HG03520 (cell line): Measurements from ENCODE around the gene PRKCB.

Experiments
- ATAC-seq: cut with Tn5 transposase; IDR thresholded peaks from one replicate; pipeline ENCODE4 v1.9.1; 2021; ENCODE audit warnings: mild to moderate bottlenecking, moderate library complexity; ENCODE audit not compliant: unreplicated experiment

Gene PRKCB

GRCh38 chr16:24117680-24118079 lies 281.9 kb downstream of the PRKCB start:
- no peak for ATAC-seq

- ATAC-seq = no peak
Measured at GRCh38 chr16:24118126-24118821, 282.5 kb downstream of the PRKCB start.

DNA sequence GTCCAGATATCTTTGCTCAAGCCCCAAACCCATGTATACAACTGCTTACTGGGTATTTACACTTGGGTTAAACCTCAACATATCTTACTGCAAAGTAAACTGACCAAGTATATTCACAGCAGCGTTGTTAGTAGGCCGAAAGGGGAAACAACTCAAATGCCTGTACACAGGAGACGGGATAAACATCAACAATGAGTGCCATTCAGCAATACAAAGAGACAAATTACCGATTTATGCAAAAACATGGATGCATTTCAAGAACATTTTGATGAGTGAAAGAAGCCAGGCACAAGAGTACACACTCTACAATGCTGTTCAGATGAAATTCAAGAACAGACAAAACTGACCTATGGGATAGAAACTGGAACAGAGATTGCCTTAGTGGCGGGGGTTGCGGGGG lies 284.0 kb downstream of the PRKCB start:
- ATAC-seq = no peak

DNA sequence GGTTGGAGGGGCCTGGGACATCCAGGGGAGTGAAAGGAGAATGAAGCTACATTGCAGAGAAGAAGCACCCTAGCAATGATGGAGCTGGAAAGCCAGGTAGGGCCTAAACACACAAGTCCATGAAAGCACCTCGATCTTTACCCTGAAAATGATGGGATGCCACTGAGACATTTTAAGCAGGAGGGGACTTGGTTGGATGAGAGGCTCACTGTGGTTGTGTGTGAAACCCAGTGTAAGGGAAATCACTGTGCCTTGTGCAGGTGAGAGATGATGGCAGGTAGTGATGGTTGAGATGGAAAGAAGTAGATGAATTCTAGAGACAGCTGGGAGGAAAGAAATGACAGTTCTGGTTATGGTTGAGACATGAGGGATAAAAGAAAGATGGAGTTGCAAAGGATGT lies 287.5 kb downstream of the PRKCB start:
- no peak for ATAC-seq

GRCh38 chr16:24124291-24124690 lies 288.5 kb downstream of the PRKCB start:
- no peak for ATAC-seq

DNA sequence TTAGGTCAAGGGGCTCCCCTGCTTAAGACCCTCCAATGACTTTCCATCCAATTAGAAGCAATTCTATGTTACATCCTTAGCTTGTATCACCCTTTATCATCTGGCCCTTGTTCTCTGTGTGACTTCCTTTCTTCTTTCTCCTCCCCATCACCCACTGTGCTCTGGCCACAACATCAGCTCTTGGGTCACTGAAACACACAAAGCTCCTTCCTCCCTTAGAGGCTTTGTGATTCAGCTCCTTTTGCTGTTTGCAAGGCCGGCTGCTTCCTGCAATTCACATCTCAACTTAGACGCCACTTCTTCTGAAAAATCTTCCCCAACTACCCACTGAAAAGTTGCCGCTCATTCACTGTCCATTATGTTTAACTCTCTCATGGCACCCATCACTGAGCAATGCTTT lies 289.4 kb downstream of the PRKCB start:
- ATAC-seq = no peak

- ATAC-seq = no peak
Measured at GRCh38 chr16:24129412-24129918, 293.7 kb downstream of the PRKCB start.

DNA sequence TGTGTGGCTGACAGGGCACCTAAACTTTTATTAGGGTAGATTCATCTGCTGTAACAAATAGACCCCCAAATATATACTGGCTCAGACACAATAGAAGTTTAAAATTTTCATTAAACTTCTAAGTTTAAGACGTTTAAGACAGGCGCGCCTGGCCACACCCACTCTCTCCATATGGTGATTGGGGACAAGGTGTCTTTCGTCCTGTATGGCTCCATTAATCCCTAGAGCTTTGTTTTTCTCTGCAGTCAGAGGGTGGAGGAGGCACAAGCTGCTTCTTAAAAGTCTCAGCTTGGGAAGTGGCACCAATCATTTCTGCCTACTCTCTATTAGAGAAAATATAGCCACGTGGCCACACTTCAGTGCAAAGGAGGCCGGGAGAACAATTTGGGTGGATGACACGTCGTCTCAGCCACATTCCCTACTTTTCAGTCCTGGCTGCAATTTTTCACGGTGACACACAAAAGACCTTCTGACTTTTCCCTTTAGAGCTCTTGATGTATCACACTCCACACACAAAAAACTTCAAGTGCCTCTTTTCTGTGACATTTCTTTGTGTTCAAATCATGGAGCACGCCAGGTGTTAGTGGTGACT lies 294.8 kb downstream of the PRKCB start:
- no peak for ATAC-seq

GRCh38 chr16:24131294-24131693 lies 295.5 kb downstream of the PRKCB start:
- ATAC-seq = no peak

- ATAC-seq = no peak
Measured at GRCh38 chr16:24132048-24132796, 296.4 kb downstream of the PRKCB start.

- ATAC-seq = no peak
Measured at GRCh38 chr16:24132797-24133155, 297.0 kb downstream of the PRKCB start.

GRCh38 chr16:24135624-24136565 lies 300.1 kb downstream of the PRKCB start:
- no peak for ATAC-seq

DNA sequence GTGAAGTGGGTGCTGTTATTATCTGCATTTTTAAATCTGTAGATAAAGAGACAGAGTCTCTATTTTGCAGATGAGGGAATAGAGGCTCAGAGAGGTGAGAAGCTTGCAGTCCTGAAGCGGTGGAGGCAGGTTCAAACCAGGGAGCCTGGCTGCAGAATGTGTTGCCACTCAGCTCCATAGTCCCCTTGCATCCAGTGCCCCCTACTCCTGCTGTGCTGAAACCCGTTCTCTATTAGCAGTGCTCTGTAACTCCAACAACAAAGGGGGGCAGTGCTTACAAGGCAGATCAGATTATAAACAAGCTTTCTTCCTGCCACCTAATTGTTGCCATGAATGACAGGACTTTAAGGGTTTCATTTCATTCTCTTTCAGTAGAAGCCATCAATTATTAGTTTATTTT lies 302.2 kb downstream of the PRKCB start:
- no peak for ATAC-seq

- ATAC-seq = no peak
Measured at GRCh38 chr16:24138575-24138974, 302.8 kb downstream of the PRKCB start.

DNA sequence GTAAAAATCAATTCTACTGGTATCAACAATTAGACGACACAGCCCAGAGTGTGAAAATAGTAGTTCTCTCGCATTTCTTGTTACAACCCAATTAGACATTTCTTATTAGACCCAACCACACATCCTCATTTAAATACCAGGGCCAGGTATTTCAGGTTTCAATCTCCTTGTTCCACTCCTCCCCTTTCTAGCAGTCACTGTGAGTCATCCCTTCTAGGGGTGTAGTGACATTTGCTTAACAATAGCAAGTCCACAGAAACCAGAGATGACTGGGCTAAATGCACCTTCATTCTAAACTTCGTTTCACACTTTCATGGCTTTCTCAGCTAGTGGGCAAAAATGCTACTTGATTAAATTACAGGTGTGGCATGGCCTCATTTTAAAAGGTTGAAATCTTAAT lies 303.5 kb downstream of the PRKCB start:
- no peak for ATAC-seq

- ATAC-seq = no peak
Measured at GRCh38 chr16:24140730-24141129, 304.9 kb downstream of the PRKCB start.

GRCh38 chr16:24141466-24141865 lies 305.7 kb downstream of the PRKCB start:
- no peak for ATAC-seq

DNA sequence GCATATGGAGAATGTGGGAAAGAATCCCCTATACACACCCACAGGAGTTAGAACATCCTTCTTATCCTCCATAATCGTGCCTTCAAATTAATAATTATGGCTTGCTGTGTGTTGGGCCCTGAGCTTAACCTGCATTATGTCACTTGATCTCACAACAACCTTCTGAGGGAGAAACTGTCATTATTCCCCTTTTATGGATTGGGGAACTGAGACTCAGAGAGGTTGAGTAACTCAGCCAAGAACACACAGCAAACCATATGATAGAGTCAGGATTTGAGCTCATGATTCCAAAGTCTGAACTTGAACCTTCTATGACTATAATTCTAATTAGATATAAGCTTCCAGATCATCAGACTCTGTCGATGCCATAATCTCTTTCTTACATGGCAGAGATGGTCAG lies 306.1 kb downstream of the PRKCB start:
- no peak for ATAC-seq

DNA sequence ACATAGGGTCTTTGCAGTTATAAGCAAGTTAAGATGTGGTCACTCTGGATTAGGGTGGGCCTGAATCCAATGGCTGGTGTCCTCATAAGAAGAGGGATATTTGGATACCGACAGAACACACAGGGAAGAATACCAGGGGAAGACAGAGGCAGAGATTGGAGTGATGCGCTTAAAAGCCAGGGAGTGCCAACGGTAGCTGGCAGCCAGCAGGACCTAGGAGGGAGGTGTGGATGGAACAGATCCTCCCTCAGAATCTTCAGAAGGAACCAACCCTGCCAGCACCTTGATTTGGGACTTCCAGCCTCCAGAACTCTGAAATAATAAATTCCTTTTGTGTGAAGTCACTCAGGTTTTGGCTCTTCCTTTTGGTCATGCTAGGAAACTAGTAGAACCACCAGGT lies 310.1 kb downstream of the PRKCB start:
- ATAC-seq = no peak

GRCh38 chr16:24146518-24146917 lies 310.7 kb downstream of the PRKCB start:
- ATAC-seq = no peak

DNA sequence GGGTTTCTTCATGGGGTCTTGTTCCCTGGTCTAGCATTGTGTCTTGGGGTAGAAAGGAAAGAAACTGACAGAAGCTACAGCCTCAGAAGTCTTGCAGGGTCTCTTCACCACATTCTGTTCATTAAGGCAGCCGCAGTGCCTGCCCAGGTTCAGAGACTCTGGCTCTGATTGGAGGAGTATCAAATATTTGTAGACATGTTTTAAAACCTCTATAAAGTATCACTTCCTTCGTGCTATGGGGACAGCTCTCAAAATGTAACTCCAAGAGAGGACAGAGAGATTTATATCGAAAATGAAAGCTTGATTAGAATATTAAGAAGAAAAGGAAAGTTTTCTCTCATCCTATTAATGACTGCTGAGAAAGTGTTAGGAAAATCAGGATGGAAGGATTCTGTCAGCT lies 313.3 kb downstream of the PRKCB start:
- ATAC-seq = no peak
